ENCODE measurements around the gene KLF11.
"Not testable (repeated sequence)": the region's sequence is repeated elsewhere in the genome, so short reads cannot be mapped to it uniquely, and the experiment has no call there.

Gene KLF11

DNA sequence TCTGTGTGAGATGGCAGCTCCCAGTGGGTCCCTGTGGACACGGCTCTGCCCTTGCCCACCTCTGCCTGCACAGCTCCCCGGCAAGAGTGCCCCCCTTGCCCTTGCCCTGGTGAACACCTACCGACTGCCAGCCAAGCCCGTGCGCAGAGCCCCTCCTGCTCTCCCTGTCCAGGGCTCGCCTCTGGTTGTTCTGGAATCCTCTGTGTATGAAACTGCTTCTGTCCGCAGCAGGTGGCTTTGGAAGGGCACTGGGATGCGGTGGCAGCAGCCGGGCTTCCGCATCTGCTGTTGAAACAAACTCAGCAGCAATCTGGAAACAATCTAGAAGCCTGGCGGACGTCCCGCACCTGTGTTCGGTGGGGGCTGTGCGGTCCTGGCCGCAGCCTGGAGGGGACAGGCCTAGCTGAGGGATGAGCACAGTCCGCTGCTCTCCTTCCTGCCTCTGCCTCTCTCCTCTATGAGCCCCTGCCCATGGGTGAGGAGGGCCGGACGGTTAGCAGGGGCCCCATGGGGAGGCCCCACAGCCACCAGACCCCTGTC lies 34.0 kb upstream of the KLF11 start:
- DNase-seq (ENCODE audit: low spot score) = no peak

DNA sequence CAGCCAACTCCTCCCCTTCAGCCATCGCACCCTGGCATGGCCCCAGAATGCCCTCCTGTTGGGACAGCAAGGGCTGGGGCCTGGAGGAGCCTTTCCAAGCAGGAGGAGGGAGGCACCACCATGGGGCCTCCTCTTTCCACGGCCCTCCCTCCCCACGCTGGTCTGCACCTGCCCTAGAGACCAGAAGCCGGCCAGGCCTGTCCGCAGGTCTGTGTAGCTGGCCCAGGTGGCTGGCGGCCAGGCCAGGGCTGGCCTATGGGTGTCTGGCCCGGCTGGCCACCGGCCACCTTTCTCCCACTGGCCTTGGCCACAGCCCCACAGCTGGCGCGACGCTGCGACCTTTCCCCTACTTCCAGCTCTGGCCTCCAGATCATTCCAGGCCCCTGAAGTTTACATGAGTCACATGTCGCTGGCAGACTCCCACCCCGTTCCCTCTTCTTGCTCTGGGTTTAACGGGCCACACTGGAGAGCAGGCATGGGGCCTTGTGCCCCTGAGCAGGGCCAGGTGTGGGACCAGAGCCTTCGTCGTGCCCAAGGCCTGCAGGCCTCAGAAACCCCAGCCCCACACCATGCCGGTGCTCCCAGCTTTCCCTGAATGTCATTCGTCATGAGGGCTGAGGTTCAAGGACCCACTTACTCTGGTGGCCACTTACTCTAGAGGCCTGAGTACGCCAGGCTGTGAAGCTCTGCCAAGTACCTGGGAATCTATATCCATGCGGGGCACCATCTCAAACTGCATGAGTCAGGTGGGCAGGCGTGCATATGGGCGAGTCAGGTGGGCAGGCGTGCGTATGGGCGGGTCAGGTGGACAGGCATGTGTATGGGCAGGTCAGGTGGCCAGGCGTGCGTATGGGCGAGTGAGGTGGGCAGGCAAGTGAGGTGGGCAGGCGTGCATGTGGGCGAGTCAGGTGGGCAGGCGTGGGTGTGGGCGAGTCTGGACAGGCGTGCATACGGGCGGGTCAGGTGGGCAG lies 33.3 kb upstream of the KLF11 start:
- DNase-seq (ENCODE audit: low spot score) = peak; percentile 16

DNA sequence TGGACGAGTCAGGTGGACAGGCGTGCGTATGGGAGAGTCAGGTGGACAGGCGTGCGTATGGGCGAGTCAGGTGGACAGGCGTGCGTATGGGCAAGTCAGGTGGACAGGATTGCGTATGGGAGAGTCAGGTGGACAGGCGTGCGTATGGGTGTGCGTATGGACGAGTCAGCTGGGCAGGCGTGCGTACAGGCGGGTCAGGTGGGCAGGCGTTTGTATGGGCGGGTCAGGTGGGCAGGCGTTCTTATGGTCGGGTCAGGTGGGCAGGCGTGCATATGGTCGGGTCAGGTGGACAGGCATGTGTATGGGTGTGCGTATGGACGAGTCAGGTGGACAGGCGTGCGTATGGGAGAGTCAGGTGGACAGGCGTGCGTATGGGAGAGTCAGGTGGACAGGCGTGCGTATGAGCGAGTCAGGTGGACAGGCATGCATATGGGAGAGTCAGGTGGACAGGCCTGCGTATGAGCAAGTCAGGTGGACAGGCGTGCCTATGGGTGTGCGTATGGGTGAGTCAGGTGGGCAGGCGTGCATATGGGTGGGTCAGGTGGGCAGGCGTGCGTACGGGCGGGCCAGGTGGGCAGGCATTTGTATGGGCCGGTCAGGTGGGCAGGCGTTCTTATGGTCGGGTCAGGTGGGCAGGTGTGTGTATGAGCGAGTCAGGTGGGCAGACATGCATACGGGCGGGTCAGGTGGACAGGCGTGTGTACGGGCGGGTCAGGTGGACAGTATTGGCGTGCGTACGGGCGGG lies 32.3 kb upstream of the KLF11 start:
- DNase-seq (ENCODE audit: low spot score) = not testable (repeated sequence)

DNA sequence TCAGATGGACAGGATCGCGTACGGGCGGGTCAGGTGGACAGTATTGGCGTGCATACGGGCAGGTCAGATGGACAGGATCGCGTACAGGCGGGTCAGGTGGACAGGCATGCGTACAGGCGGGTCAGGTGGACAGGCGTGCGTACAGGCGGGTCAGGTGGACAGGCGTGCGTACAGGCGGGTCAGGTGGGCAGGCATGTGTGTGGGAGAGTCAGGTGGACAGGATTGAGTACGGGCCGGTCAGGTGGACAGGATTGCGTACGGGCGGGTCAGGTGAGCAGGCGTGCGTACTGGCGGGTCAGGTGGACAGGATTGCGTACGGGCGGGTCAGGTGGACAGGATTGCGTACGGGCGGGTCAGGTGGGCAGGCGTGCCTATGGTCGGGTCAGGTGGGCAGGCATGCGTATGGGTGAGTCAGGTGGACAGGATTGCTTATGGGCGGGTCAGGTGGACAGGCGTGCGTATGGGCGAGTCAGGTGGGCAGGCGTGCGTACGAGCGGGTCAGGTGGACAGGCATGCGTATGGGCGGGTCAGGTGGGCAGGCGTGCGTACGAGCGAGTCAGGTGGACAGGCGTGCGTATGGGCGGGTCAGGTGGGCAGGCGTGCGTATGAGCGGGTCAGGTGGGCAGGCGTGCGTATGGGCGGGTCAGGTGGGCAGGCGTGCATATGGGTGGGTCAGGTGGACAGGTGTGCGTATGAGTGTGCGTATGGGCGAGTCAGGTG lies 31.6 kb upstream of the KLF11 start:
- not testable (repeated sequence) for DNase-seq (ENCODE audit: low spot score)

DNA sequence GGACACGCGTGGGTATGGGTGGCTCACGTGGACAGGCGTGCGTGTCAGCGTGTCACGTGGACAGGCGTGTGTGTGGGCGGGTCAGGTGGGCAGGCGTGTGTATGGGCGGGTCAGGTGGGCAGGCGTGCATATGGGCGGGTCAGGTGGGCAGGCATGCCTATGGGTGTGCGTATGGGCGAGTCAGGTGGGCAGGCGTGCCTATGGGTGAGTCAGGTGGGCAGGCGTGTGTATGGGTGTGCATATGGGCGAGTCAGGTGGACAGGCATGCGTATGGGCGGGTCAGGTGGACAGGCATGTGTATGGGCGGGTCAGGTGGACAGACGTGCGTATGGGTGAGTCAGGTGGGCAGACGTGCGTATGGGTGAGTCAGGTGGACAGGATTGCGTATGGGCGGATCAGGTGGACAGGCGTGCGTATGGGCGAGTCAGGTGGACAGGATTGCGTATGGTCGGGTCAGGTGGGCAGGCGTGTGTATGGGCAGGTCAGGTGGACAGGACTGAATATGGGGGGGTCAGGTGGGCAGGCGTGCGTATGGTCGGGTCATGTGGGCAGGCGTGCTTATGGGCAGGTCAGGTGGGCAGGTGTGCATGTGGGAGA lies 30.9 kb upstream of the KLF11 start:
- not testable (repeated sequence) for DNase-seq (ENCODE audit: low spot score)

DNA sequence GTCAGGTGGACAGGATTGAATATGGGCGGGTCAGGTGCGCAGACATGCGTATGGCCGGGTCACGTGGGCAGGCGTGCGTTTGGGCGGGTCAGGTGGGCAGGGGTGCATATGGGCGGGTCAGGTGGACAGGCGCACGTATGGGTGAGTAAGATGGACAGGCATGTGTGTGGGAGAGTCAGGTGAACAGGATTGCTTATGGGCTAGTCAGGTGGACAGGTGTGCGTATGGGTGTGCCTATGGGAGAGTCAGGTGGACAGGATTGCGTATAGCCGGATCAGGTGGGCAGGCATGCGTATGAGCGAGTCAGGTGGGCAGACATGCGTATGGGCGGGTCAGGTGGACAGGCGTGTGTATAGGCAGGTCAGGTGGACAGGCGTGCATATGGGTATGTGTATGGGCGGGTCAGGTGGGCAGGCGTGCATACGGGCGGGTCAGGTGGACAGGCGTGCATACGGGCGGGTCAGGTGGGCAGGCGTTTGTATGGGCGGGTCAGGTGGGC lies 30.3 kb upstream of the KLF11 start:
- no peak for DNase-seq (ENCODE audit: low spot score)

DNA sequence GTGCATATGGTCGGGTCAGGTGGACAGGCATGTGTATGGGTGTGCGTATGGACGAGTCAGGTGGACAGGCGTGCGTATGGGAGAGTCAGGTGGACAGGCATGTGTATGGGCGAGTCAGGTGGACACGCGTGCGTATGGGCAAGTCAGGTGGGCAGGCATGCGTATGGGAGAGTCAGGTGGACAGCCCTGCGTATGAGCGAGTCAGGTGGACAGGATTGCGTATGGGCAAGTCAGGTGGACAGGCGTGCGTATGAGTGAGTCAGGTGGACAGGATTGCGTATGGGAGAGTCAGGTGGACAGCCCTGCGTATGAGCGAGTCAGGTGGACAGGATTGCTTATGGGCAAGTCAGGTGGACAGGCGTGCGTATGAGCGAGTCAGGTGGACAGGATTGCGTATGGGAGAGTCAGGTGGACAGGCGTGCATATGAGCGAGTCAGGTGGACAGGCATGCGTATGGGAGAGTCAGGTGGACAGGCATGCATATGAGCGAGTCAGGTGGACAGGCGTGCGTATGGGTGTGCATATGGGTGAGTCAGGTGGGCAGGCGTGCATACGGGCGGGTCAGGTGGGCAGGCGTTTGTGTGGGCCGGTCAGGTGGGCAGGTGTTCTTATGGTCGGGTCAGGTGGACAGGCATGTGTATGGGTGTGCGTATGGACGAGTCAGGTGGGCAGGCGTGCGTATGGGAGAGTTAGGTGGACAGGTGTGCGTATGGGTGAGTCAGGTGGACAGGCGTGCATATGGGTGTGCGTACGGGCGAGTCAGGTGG lies 29.5 kb upstream of the KLF11 start:
- DNase-seq (ENCODE audit: low spot score) = not testable (repeated sequence)

DNA sequence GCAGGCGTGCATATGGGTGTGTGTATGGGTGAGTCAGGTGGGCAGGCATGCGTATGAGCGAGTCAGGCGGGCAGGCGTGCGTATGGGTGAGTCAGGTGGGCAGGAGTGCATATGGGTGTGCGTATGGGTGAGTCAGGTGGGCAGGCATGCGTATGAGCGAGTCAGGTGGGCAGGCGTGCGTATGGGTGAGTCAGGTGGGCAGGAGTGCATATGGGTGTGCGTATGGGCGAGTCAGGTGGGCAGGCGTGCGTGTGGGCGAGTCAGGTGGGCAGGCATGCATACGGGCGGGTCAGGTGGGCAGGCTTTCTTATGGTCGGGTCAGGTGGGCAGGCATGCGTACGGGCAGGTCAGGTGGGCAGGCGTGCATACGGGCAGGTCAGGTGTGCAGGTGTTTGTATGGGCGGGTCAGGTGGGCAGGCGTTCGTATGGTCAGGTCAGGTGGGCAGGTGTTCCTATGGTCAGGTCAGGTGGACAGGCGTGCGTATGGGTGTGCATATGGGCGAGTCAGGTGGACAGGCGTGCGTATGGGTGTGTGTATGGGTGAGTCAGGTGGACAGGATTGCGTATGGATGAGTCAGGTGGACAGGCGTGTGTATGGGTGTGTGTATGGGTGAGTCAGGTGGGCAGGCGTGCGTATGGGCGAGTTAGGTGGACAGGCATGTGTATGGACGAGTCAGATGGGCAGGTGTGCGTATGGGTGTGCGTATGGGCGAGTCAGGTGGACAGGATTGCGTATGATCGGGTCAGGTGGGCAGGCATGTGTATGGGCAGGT lies 28.7 kb upstream of the KLF11 start:
- no peak for DNase-seq (ENCODE audit: low spot score)

DNA sequence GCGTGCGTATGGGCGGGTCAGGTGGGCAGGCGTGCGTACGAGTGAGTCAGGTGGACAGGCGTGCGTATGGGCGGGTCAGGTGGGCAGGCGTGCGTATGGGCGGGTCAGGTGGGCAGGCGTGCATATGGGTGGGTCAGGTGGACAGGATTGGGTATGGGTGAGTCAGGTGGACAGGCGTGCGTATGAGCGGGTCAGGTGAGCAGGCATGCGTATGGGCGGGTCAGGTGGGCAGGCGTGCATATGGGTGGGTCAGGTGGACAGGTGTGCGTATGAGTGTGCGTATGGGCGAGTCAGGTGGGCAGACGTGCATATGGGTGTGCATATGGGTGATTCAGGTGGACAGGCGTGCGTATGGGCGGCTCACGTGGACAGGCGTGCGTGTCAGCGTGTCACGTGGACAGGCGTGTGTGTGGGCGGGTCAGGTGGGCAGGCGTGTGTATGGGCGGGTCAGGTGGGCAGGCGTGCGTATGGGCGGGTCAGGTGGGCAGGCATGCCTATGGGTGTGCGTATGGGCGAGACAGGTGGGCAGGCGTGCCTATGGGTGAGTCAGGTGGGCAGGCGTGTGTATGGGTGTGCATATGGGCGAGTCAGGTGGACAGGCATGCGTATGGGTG lies 27.9 kb upstream of the KLF11 start:
- DNase-seq (ENCODE audit: low spot score) = not testable (repeated sequence)

DNA sequence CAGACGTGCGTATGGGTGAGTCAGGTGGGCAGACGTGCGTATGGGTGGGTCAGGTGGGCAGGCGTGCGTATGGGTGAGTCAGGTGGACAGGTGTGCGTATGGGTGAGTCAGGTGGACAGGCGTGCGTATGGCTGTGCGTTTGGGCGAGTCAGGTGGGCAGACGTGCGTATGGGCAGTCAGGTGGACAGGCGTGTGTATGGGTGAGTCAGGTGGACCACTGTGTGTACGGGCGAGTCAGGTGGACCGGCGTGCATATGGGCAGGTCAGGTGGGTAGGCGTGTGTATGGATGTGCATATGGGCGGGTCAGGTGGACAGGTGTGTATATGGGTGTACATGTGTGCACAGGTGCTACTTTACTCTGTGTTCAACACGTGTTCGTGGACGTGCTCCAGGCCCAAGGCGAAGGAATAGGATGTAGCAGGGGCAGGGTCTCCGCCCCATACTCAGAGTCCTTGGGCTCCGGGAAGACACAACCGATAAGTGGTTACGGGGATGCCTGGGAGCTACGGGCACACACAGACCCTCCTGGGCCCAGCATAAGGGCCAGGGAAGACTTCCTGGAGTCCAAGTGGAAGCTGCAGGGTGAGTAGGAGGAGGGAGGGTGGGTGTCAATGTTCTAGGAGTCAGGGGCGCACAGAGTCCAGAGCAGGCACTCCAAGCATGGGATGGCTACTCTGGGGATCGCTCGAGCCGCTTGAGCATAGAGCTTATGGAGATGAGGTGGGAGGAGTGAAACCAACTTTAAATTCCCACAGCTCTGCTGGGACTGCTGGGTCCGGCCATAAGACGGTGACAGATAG lies 27.1 kb upstream of the KLF11 start:
- no peak for DNase-seq (ENCODE audit: low spot score)

DNA sequence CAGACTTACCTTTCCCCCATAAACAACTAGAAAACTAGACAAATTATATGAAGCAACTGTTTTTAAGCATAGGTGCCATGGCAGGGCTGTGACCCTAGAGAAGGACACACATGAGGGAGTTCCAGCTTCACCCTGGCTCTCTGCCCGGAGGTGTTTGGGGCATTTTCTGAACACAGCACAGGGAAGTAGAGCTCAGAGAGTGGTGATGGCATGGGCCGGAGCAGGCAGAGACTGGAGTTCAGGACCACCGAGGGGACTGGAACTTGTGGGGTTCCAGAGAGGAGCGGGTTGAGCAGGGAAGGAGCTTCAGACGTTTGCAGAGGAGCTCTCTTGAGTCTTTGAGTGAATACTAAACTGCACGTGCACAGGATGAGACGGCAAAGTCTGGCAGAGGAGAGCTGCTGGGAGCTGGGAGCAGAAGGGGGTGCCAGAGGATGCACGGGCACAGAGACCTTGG lies 26.5 kb upstream of the KLF11 start:
- DNase-seq (ENCODE audit: low spot score) = no peak

DNA sequence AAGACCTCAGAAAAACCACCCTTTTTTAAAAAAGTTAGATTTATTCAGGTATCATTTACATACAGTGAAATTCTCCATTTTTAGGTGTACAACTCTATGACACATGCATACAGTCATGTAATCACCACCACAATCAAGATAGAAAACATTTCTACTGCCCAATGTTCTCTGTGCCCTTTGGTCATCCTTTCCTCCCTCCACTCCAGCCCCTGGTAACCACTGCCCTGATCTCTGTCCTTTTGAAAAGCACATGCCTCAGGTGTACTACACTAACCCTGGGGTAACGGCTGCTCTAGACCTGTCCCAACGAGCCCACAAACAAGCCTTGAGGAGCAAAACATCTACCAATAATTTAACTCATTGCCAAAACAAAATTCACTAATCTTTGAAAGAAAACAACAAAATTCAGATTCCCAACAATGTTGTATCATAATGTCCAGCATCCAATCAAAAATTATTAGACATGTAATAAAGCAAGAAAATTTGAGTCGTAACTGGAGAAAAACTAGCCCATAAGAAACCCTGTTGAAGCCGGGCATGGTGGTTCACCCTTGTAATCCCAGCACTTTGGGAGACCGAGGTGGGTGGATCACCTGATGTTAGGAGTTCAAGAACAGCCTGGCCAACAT lies 25.9 kb upstream of the KLF11 start:
- DNase-seq (ENCODE audit: low spot score) = no peak

DNA sequence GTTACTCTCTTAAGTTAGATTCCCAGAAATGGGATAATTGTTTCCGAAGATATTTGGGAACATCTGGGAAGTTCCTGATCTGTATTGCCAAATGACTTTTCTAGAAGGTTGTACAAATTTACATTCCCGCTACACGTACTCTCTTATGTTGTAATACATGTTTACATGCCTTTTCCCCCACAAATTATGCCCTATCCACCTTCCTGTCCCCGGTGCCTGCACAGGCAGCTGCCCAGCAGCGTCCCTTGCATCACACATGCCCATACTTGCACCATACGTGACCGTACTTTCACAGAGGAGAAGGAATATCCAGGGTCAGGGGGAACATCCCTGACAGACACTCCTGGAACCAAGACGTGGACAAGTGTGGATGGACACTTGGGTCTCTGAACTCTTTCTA lies 24.2 kb upstream of the KLF11 start:
- DNase-seq (ENCODE audit: low spot score) = no peak

DNA sequence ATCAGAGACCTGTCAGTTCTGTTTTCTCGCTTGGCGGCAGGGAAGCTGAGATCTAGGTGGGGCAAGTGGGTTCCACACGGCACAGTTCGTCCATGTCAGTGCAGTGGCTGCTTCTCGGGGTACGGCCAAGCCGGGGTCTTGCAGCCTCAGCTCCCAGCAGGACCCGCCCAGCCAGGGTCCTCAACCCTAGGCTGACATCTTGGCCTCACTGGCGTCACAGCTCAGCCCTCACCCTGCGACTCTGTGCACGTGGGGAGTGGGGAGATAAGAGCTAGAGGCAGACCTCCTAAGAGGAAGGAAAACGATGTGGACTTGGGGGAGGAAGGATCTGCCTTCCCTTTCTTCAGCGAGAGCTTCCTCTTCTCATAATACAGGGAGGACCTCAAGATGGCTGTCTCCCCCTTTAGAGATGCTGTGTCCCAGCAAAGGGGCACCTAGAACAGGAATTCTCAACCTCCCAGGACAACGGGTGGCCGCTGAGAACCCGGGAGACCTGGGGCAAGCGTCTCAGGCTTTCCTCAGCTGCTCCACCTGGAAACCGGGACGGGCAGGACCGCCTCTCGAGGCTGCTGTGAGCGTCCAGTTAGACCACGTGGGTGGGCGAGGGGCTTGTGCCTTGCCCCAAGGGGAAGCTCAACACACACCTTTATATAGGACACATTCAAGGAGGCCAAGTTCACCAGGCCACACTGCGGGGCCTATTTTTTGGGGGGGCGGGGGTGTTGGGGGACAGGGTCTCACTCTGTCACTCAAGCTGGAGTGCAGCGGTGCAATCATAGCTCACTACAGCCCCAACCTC lies 23.5 kb upstream of the KLF11 start:
- DNase-seq (ENCODE audit: low spot score) = no peak

DNA sequence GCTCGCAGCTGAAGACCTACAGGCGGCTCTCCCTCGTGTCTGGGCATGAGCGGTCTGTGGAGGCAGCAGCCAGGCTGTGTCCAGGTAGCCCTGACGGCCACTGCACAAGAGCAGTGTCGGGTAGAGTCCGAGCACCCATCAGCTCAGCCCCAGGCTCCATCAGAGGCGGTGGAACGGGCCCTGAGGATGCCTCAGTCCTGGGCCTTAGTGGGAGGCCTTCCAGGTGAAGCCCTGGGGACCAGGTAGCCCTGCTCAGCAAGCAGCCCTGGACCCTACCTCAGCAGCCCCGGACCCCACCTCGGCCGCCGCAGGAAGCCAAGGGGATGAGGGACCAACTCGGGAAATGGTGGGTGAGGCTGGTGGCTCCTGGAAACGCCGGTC lies 21.3 kb upstream of the KLF11 start:
- no peak for DNase-seq (ENCODE audit: low spot score)

DNA sequence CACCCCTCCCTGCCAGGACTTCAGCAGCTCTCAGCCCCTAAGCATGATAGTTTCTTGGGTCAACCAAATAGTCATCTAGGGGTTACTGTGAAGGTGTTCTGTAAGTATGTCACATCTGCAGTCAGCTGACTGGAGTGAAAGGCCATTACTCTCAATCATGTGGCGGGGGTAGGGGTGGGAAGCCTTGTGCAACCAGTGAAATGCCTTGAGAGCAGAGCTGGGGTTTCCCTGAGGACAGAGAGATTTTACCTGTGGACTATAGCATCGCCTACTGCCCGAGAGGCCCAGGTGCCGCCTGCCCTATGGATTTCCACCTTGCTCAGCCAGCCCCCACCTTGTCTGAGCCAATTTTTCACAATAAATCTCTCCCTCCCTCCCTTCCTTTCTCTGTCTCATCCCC lies 20.9 kb upstream of the KLF11 start:
- DNase-seq (ENCODE audit: low spot score) = no peak

DNA sequence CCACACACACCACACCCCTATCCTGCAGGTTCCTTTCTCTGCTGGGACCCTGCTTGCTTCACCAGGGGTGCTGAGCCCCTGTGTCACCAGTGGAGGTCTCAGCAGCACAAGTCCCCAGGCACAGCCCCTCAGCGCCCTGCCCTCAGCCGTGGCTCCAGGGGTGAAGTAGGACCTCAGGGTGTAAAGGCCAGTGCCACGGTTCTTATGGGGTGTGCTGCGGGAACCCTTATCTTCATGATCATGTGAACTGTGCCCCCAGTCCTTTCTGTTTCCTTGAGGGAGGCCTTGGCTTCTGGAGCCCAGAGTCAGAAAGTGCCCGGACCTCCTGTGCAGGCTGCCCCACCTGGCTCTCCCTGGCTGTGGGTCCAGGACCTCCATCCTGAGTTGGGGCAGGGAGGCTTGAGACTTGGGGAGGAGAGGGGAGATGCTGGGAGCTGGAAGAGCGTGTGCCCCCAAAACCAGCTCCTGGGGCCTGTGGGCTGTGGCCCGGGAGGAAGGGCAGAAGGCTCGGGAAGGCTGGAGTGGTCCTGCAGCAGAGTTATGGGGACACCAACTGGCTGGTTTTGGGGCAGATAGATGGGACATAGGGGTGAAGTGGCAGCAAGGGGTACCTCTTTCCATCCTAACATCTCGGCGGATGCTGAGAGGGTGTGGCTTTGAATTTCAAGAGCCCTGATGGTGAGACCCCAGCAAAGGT lies 20.2 kb upstream of the KLF11 start:
- DNase-seq (ENCODE audit: low spot score) = no peak

All from putamen (tissue), 1 donor.